Ovary (tissue), 9 donors: ENCODE measurements around the gene GP9. TPM values are rescaled to one million over a fixed set of nuclear protein-coding genes. Genes with fewer than 3 reads are reported as not detected.
"Not testable (repeated sequence)": the region's sequence is repeated elsewhere in the genome, so short reads cannot be mapped to it uniquely, and the experiment has no call there.

Experiments
- DNase-seq, 5 donors: peaks; one replicate each; pipeline ENCODE4 v3.0.0-alpha.2; 2019 to 2020
- H3K27ac ChIP-seq, 2 donors: fragments of 200-600 bp; one replicate each; pipeline versions ENCODE4 v1.5.1 to v1.8.0; 2019 to 2022
- H3K27me3 ChIP-seq: fragments of 200-600 bp; one replicate; pipeline ENCODE4 v1.8.0; 2022
- H3K36me3 ChIP-seq: fragments of 200-600 bp; sonication (generic); one replicate; pipeline ENCODE4 v1.5.1; 2019
- H3K4me1 ChIP-seq: one replicate; pipeline ENCODE4 v1.8.1; 2013; ENCODE audit warnings: mild to moderate bottlenecking, moderate library complexity; ENCODE audit not compliant: insufficient read depth
- H3K4me3 ChIP-seq: fragments of 200-600 bp; sonication (generic); one replicate; pipeline ENCODE4 v1.5.1; 2017
- H3K9me3 ChIP-seq, 2 donors: fragments of 200-600 bp in 1 of 2; sonication (generic) in 1 of 2; one replicate each; pipeline versions ENCODE4 v1.5.1 to v1.8.1; 2013 to 2019; ENCODE audit warnings: mild to moderate bottlenecking in 1 of 2, moderate library complexity in 1 of 2
- CTCF ChIP-seq, 3 donors: fragments of 450-650 bp in 2 of 3; fragments of 200-600 bp in 1 of 3; IDR thresholded peaks; one replicate each; pipeline versions ENCODE4 v1.5.1 to v1.8.0; 2016 to 2022; ENCODE audit warnings: antibody characterized with exemption in 3 of 3, mild to moderate bottlenecking in 1 of 3
- EP300 ChIP-seq: sonication (generic); formaldehyde crosslinking; IDR thresholded peaks from one replicate; pipeline ENCODE4 v1.6.1; 2017; ENCODE audit warnings: antibody characterized with exemption
- POLR2A ChIP-seq: fragments of 450-650 bp; IDR thresholded peaks from one replicate; pipeline ENCODE4 v1.6.1; 2017; ENCODE audit warnings: antibody characterized with exemption, mild to moderate bottlenecking, moderate library complexity
- WGBS, 3 donors: extraction: QIAGEN DNeasy Blood & Tissue Kit in 1 of 3; methylation state at CpG; one replicate each; pipeline versions ENCODE4 v1.1.5 to v1.1.7; 2013 to 2017; 5-methylcytosine and 5-hydroxymethylcytosine counted together
- intact Hi-C, 4 donors: fragments of 100-400 bp; cut with DNase I; formaldehyde crosslinking; loops; one replicate each; pipeline versions ENCODE4 v1.11.0 to v1.15.1; 2022 to 2023
- polyA plus RNA-seq, 2 donors: library from polyadenylated mRNA; stranded (reverse); fragments of 200-250 nt in 1 of 2; fragments of 350-450 nt in 1 of 2; fragmentation: Illumina TruSeq in 1 of 2; extraction: RNeasy Lipid Tissue Mini Kit (QIAGEN cat#74804) in 1 of 2; gene quantifications; one replicate each; pipeline ENCODE4 v1.2.3, GENCODE V29; 2013 to 2014
- total RNA-seq, 7 donors: library from RNA; depleted of rRNA in 2 of 7; stranded (reverse); fragments of >200 nt in 2 of 7; fragmentation: NEBNext Ultra II Directional in 3 of 7; extraction: Animal tissue kit (Norgen Biotek cat#: 25700) in 3 of 7; gene quantifications; one replicate each; pipeline versions ENCODE4 v1.1.0 to v1.2.4, GENCODE V29; 2016 to 2023
- donor health status: DM: no; HTN: no; CAD: no; lungs with moderate emphysema.
- donor health status: DM: no; HTN: no; CAD: no.
- donor health status: Bipolar disorder and iron deficiency.
- donor health status: DM: yes; HTN: yes; CAD: no.
- donor health status: DM: no; HTN: no; CAD: no.
- donor health status: DM: yes; HTN: yes; CAD: no.

Gene GP9
- total and polyA plus RNA-seq, 9 donors, result not detected

DNA sequence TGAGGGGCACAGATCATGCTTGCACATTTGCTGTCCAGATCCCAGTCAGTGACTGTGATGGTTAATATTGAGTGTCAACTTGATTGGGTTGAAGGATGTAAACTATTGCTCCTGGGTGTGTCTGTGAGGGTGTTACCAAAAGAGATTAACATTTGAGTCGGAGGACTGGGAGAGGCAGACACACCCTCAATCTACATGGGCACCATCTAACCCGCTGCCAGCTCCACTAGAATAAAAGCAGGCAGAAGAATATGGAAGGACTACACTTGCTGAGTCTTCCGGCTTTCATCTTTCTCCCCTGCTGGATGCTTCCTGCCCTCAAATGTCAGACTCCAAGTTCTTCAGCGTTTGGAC is 5.1 kb downstream of the GP9 start:
- no peaks in the 10 kb centered on the region for H3K9me3 ChIP-seq
- TF ChIP-seq CTCF (IDR thresholded peaks at IDR 0.05) (no peak), EP300 (no peak), POLR2A (no peak)
- no peak overlapping the region for H3K4me3 ChIP-seq
- no peak overlapping the region for H3K27ac ChIP-seq
- intact Hi-C loops, result no loop called here
- H3K36me3 ChIP-seq, result no peaks in the 10 kb centered on the region
- peak in 1 of 5 donors; percentile 5 for DNase-seq
- 84 to 87% (median 85%) methylated on average over 4 of the region's 4 CpGs for WGBS, 3 donors
- peaks cover 3% of the 10 kb centered on the region for H3K4me1 ChIP-seq
- H3K27me3 ChIP-seq, result no peaks in the 10 kb centered on the region

DNA sequence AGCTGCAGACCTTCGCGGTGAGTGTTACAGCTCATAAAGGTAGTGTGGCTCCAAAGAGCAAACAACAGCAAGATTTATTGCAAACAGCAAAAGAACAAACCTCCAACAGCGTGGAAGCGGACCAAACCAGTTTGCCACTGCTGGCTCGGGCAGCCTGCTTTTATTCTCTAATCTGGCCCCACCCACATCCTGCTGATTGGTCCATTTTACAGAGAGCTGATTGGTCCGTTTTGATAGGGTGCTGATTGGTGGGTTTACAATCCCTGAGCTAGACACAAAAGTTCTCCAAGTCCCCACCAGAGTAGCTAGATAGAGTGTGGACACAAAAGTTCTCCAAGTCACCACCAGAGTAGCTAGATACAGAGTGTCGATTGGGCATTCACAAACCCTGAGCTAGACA is 7.1 kb downstream of the GP9 start:
- H3K36me3 ChIP-seq, H3K27ac ChIP-seq, H3K4me1 ChIP-seq, DNase-seq, intact Hi-C loops, H3K27me3 ChIP-seq, H3K4me3 ChIP-seq, H3K9me3 ChIP-seq: not testable (repeated sequence)
- 90 to 94% (median 91%) methylated on average over 7 of the region's 7 CpGs for WGBS, 3 donors

GRCh38 chr3:129068291-129068886 is 7.8 kb downstream of the GP9 start:
- Histone ChIP-seq H3K4me1 (peaks cover 3% of the 10 kb centered on the region), H3K4me3 (peak overlapping the region; percentile 12), H3K36me3 (no peaks in the 10 kb centered on the region), H3K27me3 (no peaks in the 10 kb centered on the region), H3K27ac (no peak overlapping the region), H3K9me3 (no peaks in the 10 kb centered on the region)
- DNase-seq, result peak in 3 of 5 donors; percentile 34 to 72 (median 70)
- intact Hi-C loops, result no loop called here
- TF ChIP-seq CTCF (IDR thresholded peaks at IDR 0.05) (no peak), EP300 (no peak), POLR2A (no peak)
- WGBS, 3 donors, result 5 to 12% (median 11%) methylated on average over 24 to 44 of the region's 44 CpGs

DNA sequence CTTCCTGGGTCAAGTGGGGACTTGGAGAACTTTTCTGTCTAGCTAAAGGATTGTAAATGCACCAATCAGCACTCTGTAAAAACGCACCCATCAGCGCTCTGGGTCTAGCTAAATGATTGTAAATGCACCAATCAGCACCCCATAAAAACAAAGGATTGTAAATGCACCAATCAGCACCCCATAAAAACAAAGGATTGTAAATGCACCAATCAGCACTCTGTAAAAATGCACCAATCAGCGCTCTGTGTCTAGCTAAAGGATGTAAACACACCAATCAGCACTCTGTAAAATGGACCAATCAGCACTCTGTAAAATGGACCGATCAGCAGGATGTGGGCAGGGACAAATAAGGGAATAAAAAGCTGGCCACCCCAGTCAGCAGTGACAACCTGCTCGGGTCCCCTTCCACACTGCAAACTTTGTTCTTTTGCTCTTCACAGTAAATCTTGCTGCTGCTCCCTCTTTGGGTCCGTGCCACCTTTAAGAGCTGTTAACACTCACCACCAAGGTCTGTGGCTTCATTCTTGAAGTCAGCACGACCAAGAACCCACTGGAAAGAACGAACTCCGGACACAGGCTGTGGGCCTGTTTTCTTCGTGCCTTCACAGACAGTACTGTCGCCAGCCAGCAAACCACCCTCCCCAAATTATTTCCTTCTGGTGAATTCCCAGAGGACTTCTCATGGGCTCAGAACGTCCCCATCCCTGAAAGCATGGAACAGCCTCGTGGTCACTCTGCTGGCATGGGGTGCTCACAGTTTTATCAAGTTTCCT is 8.9 kb downstream of the GP9 start:
- H3K36me3 ChIP-seq, H3K4me1 ChIP-seq, H3K9me3 ChIP-seq, H3K4me3 ChIP-seq, DNase-seq, H3K27me3 ChIP-seq, H3K27ac ChIP-seq, intact Hi-C loops: not testable (repeated sequence)
- WGBS, 3 donors, result 76 to 85% (median 77%) methylated on average over 13 of the region's 13 CpGs

DNA sequence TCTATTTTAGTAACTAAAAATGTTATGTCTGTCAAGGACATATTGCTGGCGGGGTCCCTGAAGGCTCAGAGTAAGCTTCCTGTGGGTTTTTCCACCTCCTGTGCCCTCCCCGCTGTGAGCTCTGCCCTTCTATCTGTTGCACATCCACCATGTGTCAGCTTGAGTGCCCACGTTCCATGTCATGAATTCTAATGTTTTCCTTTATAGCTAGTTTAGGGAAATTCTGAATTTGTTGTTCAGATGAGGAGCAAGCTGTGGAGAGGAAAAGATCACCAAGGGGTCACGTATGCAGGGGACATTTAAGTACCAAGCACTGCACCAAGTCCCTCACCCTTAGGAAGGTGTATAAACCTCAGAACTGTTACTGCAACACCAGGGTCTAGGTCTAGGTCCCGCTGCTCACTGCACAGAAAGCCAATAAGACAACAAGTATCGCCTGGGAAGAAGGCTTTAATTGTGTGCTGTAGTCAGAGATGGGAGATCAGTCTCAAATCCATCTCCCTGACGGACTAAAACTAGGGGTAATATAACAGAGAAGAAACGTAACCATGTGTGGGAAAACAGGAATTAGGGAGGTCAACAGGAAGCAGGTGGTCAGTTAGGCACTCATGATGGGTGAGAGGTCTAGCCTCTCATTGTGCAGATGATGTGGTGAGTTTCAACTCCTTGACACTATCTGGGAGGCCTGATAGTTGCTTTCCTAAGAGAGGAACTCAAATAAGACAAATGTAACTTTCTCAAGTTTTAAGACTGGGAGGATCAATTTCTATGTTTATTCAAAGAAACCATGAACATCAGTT is 9.7 kb downstream of the GP9 start:
- Histone ChIP-seq H3K36me3 (no peaks in the 10 kb centered on the region), H3K4me1 (peaks cover 3% of the 10 kb centered on the region), H3K27me3 (no peaks in the 10 kb centered on the region), H3K9me3 (no peaks in the 10 kb centered on the region), H3K27ac (no peak overlapping the region), H3K4me3 (no peak overlapping the region)
- 84 to 88% (median 85%) methylated on average over 8 of the region's 8 CpGs for WGBS, 3 donors
- TF ChIP-seq POLR2A (no peak), EP300 (no peak), CTCF (IDR thresholded peaks at IDR 0.05) (no peak)
- no peak for DNase-seq
- intact Hi-C loops, result no loop called here
